Neutrophil (primary cell): ENCODE data around the gene MARK2.

Experiments used
- H3K27ac ChIP-seq: fragments of 200-600 bp; sonication (generic); 2 replicates; pipeline ENCODE4 v1.5.1; 2016; ENCODE audit warnings: mild to moderate bottlenecking, moderate library complexity
- H3K27me3 ChIP-seq: fragments of 200-600 bp; sonication (generic); 2 replicates; pipeline ENCODE4 v1.6.0; 2016; ENCODE audit warnings: mild to moderate bottlenecking
- H3K36me3 ChIP-seq: fragments of 200-600 bp; sonication (generic); 2 replicates; pipeline ENCODE4 v1.5.1; 2017
- H3K4me1 ChIP-seq, 2 experiments: fragments of 200-600 bp in 1 of 2; sonication (generic) in 1 of 2; 1 replicate in 1 of 2; 2 replicates in 1 of 2; pipeline versions ENCODE4 v1.5.1 to v1.6.1; 2013 to 2016; ENCODE audit warnings: low read depth in 1 of 2, low read length in 1 of 2, mild to moderate bottlenecking in 1 of 2, moderate library complexity in 1 of 2; ENCODE audit not compliant: control insufficient read depth in 1 of 2, insufficient read depth in 1 of 2
- H3K4me3 ChIP-seq, 2 experiments: fragments of 200-600 bp in 1 of 2; sonication (generic) in 1 of 2; 1 replicate in 1 of 2; 2 replicates in 1 of 2; pipeline ENCODE4 v1.5.1; 2013 to 2016; ENCODE audit warnings: low read depth in 1 of 2, low read length in 1 of 2, mild to moderate bottlenecking in 1 of 2, moderate library complexity in 1 of 2
- H3K9me3 ChIP-seq: fragments of 200-600 bp; sonication (generic); 2 replicates; pipeline ENCODE4 v1.5.1; 2016
- TF ChIP-seq, protein P1 (sequence below): fragments of 200-600 bp; sonication (generic); IDR thresholded peaks from 2 replicates; pipeline ENCODE4 v1.5.1; 2016; ENCODE audit warnings: antibody characterized with exemption

MARK2 gene

DNA sequence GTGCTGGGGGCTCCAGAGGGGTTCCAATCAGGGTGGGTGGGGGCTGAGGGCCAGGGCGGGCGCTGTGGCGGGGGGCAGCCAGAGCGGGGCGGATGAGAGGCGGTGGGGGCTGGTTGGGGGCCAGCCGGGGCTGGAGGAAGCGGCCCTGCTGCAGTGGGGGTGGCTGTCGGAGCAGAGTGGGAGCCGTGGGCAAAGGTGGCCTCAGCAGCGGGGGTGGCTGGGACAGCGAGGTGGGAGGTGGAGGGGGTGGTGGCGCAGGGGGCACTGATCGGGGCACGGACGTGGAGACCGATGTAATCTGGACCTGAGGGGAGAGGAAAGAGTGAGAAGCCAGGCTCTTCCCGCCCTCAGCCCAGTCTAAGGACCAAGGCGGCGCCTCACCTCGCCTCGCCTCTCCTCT lies 73.0 kb downstream of the MARK2 start:
- TF ChIP-seq, protein P1, sequence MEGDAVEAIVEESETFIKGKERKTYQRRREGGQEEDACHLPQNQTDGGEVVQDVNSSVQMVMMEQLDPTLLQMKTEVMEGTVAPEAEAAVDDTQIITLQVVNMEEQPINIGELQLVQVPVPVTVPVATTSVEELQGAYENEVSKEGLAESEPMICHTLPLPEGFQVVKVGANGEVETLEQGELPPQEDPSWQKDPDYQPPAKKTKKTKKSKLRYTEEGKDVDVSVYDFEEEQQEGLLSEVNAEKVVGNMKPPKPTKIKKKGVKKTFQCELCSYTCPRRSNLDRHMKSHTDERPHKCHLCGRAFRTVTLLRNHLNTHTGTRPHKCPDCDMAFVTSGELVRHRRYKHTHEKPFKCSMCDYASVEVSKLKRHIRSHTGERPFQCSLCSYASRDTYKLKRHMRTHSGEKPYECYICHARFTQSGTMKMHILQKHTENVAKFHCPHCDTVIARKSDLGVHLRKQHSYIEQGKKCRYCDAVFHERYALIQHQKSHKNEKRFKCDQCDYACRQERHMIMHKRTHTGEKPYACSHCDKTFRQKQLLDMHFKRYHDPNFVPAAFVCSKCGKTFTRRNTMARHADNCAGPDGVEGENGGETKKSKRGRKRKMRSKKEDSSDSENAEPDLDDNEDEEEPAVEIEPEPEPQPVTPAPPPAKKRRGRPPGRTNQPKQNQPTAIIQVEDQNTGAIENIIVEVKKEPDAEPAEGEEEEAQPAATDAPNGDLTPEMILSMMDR: no peak
- peak overlapping the region; percentile 10 for H3K27ac ChIP-seq
- peaks cover 7 to 10% of the 10 kb centered on the region in 2 experiments for H3K4me1 ChIP-seq
- H3K27me3 ChIP-seq: peaks cover 32% of the 10 kb centered on the region
- H3K4me3 ChIP-seq: no peak overlapping the region
- H3K36me3 ChIP-seq: peaks cover 45% of the 10 kb centered on the region
- H3K9me3 ChIP-seq: no peaks in the 10 kb centered on the region

DNA sequence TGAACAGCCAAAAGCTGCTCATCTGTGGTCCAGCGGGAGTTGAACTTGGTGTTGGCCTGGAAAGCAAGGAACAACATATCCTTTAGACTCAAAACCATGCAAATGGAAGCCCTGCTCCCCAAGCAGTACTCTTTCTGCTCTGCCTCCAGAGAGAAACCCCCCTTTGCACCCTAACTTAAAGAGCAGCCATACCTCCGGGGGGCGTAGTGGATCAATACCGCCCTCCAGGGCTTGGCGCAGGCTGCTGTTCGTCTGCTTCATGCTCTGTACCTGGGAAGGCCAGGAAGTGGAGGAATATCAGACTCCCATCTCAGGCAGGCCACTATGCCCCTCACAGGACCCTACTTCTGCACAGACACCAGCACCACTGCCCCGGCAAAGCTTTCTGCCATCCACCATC lies 73.8 kb downstream of the MARK2 start:
- H3K36me3 ChIP-seq: peaks cover 37% of the 10 kb centered on the region
- H3K9me3 ChIP-seq: no peaks in the 10 kb centered on the region
- peaks cover 10 to 15% of the 10 kb centered on the region in 2 experiments for H3K4me1 ChIP-seq
- TF ChIP-seq, protein P1: no peak
- no peak overlapping the region for H3K4me3 ChIP-seq
- no peak overlapping the region for H3K27ac ChIP-seq
- H3K27me3 ChIP-seq: peaks cover 40% of the 10 kb centered on the region

DNA sequence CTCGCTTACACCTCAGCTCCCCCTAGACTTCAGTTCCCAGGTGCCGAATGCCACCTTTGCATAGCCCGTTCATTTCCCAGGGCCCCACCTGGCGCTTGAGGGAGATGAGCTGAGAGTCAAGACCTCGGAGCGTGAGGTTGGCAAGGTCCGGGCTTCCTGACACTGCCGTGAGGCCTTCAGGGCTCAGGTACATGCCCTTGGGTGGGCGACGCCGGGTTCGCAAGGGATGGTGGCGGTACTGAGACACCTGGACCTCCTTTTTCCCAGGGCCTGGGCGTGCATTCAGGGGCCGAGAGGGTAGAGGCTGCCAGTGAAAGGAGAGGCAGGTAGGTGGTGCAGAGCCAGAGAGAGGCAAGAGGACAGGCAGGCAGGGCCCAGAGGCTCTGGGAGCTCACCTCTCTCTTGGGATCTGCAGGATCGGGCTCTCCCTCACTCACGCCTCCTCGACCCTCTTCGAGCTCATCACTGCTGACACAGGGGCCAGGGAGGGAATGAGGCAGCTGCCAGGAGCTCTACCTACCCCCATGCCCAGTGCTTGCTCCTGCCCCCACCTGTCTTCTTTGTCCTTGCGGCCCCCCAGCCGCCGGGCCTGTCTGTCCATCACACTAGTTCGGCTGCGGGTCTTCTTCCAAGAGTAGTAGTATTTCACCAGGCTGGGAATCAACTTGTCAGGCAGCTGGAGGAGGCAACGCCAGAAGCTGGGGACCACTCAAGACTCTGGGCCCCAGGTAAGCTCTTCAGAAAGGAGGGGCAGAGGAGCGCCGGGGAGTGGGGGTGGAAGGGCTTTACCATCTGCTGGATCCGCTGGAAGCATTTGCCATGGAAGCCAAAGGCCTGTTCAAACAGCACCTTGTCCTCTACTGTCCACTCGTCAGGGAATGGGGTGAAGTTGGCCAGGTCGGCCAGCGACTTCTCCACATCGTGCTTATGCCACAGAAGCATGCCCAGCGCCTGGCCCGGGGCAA lies 75.2 kb downstream of the MARK2 start:
- TF ChIP-seq, protein P1: no peak
- H3K4me1 ChIP-seq: peaks cover 12 to 25% of the 10 kb centered on the region in 2 experiments

DNA sequence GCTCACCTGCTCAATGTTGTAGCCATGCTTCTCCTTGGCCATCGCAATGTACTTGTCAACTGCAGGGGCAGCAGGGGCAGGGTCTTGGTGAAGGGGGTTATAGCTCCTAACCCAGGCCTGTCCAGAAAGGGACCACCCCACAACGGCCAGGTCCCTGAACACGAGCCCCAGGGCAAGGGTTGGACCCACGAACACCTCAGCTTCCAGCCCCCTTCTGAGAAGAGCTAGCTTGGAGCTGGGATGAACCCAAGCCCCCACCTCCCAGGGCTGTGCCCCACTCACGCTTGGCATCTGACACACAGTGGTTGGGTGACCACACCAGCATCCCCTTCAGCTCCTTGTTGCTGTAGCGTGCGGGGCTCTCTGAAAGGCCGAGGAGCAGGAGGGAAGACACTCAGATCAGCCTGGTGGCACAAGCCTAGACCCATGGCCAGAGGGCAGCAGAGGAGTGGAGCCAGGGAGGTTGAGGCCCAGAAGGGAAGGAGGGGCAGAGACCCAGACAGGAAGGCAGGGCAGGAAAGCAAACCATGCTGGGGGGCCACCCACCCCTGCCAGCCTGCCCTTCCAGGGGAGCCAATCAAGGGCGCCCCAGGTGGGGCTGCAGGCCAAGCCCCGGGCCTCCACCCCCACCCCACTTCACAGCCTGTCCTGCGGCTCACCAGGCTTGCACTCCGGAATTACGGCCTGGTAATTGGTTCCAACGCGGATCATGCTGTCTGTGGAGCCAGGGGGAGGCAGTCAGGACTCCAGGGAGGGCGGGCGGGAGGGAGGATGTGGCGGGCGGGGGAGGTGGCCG lies 76.2 kb downstream of the MARK2 start:
- no peak overlapping the region for H3K4me3 ChIP-seq
- H3K27ac ChIP-seq: no peak overlapping the region
- no peaks in the 10 kb centered on the region for H3K9me3 ChIP-seq
- peaks cover 64% of the 10 kb centered on the region for H3K27me3 ChIP-seq
- H3K36me3 ChIP-seq: peaks cover 13% of the 10 kb centered on the region
- TF ChIP-seq, protein P1: no peak
- peaks cover 19 to 31% of the 10 kb centered on the region in 2 experiments for H3K4me1 ChIP-seq

More for the DNA sequence above, 75.2 kb downstream of the MARK2 start:
- Histone ChIP-seq H3K9me3 (no peaks in the 10 kb centered on the region), H3K27me3 (peaks cover 54% of the 10 kb centered on the region), H3K36me3 (peaks cover 23% of the 10 kb centered on the region), H3K4me3 (no peak overlapping the region), H3K27ac (no peak overlapping the region)

DNA sequence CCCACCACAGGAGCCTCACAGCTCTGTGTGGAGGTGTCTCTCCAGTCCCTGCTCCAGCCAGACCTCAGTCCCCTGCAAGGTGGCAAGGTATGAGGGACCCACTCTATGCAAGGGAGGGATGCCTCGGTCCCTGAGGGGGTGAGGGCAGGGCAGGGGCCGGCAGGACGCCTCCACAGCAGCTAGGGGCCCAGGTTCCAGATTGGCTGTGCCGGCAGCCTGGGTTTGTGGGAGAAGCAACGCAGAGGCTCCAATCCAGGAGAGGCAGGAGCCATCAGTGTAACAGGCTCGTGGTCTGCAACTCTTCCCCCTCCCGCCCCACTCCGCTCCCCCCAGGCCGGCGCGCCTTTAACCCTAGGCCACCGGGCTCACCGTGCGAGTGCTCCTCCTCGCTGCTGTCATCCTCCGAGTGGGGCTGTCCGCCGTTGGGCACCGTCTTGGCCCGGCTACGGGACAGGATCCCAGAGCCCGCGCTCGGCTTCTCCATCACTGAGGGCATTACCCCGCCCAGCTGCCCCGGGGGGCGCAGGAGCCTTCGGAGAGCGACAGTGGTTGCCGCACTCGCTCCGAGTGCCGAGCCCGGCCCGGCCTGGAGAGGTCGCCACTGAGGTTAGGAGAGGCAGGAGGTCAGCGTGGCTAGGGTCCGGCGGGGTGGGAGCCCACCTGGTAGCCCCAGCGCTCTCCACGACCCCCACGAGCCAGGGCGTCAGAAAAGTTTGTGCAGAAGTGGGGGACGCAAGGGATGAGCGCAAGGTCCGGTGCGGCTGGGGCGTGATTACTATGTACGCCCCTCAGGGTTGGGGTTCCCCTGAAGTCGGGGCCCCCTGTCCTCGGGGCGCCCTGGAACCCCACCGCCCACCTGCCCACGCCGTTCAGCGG lies 77.3 kb downstream of the MARK2 start:
- TF ChIP-seq, protein P1: no peak
- peaks cover 4% of the 10 kb centered on the region for H3K36me3 ChIP-seq
- H3K4me3 ChIP-seq: peak overlapping the region; percentile 34 to 49
- H3K27ac ChIP-seq: no peak overlapping the region
- H3K27me3 ChIP-seq: peaks cover 75% of the 10 kb centered on the region
- no peaks in the 10 kb centered on the region for H3K9me3 ChIP-seq
- H3K4me1 ChIP-seq: peaks cover 19 to 31% of the 10 kb centered on the region in 2 experiments
